Measurements from ENCODE around the gene INPP5A.
"Not testable (repeated sequence)": the region's sequence is repeated elsewhere in the genome, so short reads cannot be mapped to it uniquely, and the experiment has no call there.

INPP5A gene

GRCh38 chr10:132550366-132551092 is 12.9 kb downstream of the INPP5A start:
- no peak for DNase-seq

DNA sequence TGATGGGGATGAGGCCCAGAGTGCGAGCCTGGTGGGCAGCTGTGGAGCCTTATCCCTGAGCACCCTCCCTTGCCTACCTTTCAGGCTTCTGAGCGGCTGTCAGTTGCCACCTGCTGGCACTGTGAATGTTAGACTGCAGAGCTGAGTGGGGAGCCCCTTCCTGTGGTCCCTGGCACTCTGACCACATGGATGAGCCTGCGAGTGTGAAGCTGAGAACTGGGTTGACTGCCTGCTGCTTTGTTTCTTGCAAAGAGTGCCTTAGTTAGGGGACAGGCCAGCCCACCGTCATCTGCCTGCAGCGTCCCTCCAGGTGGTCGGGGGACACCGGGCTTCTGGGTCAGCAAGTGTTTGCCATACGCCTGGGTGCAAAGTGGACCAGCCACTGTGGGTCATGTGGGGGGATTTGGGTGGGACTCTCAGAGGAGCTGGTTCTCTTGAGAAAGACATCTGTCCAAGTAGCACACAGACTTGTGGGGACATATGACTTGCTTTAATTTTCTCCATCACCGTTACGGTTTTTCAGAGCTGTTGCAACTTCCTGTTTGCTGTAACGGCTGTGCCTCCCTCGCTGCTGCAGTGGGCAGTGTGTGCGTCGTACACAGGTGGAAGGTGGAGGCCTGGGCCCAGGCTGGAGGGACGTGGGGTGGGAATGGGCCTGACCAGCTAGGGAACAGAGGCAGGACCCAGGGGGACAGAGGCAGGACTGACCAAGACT is 13.7 kb downstream of the INPP5A start:
- DNase-seq, result peak; percentile 63

GRCh38 chr10:132551808-132552130 is 14.2 kb downstream of the INPP5A start:
- DNase-seq, result no peak

DNA sequence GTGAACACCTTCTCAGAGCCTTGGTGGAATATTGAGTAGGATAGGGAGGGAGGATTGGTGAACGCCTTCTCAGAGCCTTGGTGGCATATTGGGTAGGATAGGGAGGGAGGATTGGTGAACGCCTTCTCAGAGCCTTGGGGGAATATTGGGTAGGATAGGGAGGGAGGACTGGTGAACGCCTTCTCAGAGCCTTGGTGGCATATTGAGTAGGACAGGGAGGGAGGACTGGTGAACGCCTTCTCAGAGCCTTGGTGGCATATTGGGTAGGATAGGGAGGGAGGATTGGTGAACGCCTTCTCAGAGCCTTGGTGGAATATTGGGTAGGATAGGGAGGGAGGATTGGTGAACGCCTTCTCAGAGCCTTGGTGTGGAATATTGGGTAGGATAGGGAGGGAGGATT is 15.0 kb downstream of the INPP5A start:
- not testable (repeated sequence) for DNase-seq

GRCh38 chr10:132553568-132553967 is 16.0 kb downstream of the INPP5A start:
- DNase-seq, result not testable (repeated sequence)

- no peak for DNase-seq
These were observed 16.7 kb downstream of the INPP5A start for GRCh38 chr10:132554053-132554990.

DNA sequence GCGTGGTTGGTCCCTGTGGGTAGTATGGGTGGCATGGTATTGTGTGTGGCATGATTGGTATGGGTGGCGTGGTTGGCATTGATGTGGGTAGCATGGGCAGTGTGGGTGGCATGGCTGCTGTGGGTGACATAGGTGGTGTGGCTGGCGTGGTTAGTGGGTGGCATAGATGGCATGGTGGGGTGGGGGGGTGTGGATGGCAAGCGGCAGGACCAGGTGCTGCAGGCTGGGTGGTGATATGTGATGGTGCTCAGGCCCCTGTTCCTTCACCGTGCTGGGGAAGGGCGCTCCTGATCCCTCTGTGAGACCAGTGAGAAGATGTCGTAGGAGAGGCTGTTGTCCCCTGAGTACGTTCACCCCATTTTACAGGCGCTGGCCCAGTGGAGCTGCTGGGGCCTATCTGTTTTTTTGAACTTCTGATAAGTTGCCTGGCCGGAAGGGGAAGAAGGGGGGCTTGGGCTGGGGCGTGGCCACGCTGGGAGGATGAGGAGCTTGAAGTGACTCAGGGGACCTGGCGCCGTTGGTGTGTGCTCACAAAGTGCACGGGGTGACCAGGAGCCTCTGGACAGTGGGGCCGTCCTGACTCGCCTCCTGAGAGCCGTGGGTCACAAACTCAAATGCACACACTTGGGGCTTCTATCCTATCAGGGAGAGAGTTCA is 17.5 kb downstream of the INPP5A start:
- no peak for DNase-seq

- no peak for DNase-seq
These were observed 18.3 kb downstream of the INPP5A start for GRCh38 chr10:132555648-132556575.

GRCh38 chr10:132556994-132557441 is 19.4 kb downstream of the INPP5A start:
- DNase-seq, result no peak

DNA sequence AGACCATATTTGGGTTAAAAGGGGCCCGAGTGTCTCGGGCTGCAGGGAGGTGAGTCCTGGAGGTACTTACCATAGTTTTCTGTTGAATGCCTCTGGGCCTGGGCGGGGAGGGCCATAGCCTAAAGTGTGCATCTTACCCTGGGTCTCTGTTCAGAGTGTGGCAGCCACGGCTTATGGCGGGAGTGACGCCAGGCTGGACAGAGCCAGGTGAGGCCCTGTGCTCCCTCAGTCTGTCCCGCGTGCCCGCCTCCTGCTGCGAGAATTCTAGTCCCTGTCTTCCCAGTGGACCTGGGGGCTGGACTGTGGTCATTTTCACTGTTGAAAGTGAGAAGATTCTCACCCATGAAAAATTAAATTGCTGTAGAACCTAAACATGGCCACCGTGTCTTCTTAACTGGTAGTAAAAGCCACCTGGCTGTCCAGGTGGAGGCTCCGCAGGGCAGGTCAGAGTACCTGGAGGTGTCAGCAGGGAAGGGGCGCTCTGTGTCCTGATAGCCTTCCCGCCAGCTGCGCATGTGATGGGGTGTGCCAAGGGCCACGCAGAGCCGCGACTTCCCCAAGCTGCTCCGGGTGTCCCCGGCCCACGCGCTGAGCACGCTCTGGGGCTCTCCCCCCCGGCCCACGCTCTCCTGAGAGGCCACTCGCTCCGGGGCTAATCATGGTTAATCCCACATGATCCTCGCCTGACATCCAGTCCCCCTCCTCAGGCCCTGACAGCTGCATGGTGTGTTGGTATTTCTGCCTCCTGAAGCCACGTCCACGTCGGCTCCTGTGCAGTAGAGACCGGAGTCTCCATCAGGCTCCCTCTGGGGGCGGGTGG is 20.3 kb downstream of the INPP5A start:
- no peak for DNase-seq

DNA sequence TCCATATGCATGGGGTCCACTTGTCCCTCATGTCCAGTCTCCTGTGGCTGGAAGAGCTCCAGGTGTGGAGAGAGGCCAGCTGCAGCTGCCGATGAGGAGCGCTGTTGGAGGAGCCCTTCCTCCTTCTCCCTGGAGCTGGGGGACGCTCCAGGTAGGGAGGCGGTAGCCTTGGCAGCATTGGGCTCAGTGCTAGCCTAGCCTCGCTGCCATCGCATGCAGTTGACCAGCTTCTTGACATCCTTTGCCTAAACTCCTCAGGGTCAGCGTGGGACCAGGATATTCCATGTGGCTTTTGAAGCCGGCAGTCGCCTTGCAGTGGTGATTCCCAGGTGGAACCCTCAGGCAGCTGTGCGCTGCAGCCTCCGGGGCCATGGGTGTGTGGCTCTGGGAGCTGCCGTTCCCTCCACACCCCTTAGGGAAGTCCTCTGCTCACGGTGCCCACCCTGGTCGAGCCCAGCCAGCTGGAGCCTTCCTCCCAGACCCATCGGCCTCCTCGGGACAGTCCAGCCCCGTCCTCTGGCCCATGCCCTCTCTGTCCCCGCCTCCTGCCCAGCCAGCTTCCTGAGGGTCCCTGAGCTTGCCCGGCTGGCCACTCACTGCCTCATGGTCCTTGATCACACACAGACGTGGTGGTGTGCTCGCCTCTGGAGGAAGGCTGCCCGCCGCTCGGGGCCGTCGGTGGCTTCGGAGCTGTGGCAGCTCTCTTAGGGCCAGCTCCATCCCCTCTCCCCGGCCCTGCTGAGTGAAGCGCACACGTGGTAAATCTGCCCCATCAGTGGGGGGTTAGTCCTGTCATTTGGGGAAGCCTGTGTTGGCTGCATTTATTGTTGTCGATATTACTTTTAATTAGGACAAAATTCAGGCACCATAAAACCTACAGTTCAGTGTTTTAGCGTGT is 21.2 kb downstream of the INPP5A start:
- no peak for DNase-seq

GRCh38 chr10:132559538-132559937 is 22.0 kb downstream of the INPP5A start:
- no peak for DNase-seq

DNA sequence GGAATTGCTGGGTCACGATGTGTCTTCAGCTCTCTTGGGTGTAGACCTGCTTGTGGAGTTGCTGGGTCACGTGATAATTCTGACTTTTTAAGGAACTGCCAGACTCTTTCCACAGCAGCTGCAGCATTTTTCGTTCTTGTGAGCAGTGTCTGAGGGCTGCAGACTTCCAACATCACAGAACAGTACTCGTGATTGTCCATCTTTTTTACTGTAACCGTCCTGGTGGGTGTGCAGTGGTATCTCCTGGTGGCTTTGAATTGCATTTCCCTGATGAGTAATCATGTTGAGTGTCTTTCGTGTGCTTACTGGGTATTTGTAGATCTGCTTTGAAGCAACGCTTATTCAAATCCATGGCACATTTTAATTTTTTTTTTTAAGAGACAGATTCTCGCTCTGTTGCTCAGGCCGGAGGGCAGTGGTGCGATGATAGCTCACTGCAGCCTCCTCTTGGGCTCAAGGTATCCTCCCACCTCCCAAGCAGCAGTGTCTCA is 22.7 kb downstream of the INPP5A start:
- no peak for DNase-seq

DNA sequence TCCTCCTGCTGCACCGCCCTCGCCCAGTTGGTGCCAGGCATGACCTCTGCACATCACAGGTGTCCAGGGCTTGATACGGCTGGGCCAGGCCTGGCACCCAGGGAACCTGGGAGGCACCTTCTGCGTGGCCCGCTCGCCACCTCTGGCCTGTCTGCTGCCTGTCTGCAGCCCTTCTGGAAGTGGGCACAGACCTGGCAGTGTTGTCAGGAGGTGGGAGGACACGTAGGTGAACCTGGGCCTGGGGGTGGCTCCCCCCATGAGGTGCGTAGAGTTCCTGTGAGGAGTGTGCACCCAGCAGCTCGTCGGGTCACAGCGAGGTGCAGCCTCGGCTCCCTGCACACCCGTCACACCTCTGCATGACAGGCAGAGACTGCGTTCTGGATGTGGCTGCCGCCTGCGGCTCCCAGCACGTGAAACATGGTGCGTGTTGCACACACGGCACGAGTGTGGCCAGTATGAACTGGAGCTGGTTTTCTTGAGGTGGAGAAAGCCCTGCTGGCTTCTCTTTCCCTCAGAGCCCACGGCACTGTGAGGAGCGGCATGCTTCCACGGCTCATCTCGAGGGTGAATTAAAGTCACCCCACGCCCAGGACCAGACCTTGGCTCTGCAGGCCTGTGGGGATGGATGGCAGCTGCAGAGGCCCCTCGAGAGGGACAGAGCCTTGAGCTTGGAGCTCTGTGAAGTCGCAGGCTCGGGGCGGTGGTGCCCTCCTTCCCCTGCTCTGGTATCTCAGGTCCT is 24.8 kb downstream of the INPP5A start:
- DNase-seq, result no peak

DNA sequence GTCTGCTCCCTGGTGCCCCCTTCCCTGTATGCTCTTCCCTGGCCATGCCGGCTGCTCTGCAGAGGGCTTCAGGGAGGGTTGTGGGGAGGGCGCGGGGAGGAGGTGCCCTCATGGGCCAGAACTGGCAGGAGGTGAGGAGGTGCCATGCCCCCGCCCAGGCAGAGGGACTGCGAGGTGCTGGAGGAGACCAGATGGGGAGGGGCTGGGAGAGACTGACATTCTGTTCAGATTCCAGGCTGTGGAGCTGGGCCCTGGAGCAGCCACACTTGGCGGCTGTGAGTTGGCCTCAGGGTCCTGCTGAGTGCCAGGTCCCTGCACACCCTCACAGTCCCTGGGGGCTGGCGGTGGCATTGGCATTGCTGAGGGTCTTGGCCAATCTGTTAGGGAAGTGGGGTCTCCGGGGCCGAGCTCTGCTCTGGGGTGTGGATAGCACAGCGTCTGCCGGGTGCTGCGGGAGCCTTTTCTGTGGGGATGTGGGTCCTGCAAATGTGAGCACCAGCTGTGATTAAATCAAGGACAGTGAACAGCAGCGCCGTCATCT is 25.4 kb downstream of the INPP5A start:
- DNase-seq, result no peak

- no peak for DNase-seq
These were observed 26.1 kb downstream of the INPP5A start for GRCh38 chr10:132563485-132564248.

DNA sequence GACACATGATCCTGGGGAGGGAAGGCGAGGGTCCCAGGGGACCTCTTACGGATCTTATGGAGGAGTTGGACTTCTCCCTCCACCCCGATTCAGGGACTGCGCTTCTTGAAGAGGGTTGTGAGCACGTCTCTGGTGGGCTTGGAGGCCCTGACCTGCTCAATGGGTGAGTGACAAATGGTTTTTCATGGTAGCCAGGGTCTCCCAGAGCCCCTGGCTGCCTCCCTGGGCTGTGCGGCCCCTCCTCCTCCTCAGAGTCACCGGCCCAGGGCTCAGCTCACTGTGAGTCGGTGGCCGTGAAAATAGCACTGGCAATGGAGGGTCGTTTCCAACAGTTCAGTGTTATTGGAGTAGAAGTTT is 26.6 kb downstream of the INPP5A start:
- DNase-seq, result no peak

GRCh38 chr10:132564690-132565089 is 27.1 kb downstream of the INPP5A start:
- no peak for DNase-seq
